IMR-90 (cell line): ENCODE measurements around the gene ADAMTS17. TPM values are rescaled to one million over a fixed set of nuclear protein-coding genes. Genes with fewer than 3 reads are reported as not detected.

ENCODE experiments used
- ATAC-seq: fragments of 200-7000 bp; cut with Tn5 transposase; 2 replicates; pipeline ENCODE4 v1.9.1; 2020; ENCODE audit warnings: low read depth, mild to moderate bottlenecking, moderate library complexity
- BruUV-seq: library from RNA; stranded (reverse); fragments of 400-500 nt; replicated peaks from 2 replicates; lab custom pipeline; 2021; lab: Mats Ljungman, UMichigan
- CTCF ChIA-PET: fragments of 300-600 bp; formaldehyde crosslinking; extraction: SDS; loops from one replicate; lab custom pipeline; 2021; ENCODE audit warnings: antibody characterized with exemption; lab: Yijun Ruan, JAX
- POLR2A ChIA-PET: fragments of 300-600 bp; sonication (Branson Sonifier 250); formaldehyde crosslinking; loops from one replicate; lab custom pipeline; 2022; ENCODE audit warnings: antibody characterized with exemption; ENCODE audit not compliant: unreplicated experiment; lab: Charles Lee
- DNase-seq: peaks from one replicate; pipeline ENCODE4 v3.0.0; 2013
- H2AFZ ChIP-seq: replicated peaks from 2 replicates; pipeline ENCODE3; 2013; ENCODE audit warnings: low read length, mild to moderate bottlenecking; ENCODE audit not compliant: poor library complexity
- H2AK5ac ChIP-seq: 2 replicates; pipeline ENCODE4 v1.6.1; 2013; ENCODE audit warnings: low read depth, low read length, inconsistent platforms
- H2AK9ac ChIP-seq: replicated peaks from 2 replicates; pipeline ENCODE3; 2013; ENCODE audit warnings: mild to moderate bottlenecking, low read depth, low read length, moderate library complexity; ENCODE audit not compliant: poor library complexity
- H2BK120ac ChIP-seq: 2 replicates; pipeline ENCODE4 v1.6.1; 2013; ENCODE audit warnings: low read depth, low read length, inconsistent platforms
- H2BK15ac ChIP-seq: 3 replicates; pipeline ENCODE4 v1.6.1; 2013; ENCODE audit warnings: low read depth, low read length, inconsistent platforms
- H2BK20ac ChIP-seq: 2 replicates; pipeline ENCODE4 v1.6.1; 2013; ENCODE audit warnings: low read depth, mild to moderate bottlenecking, inconsistent platforms, low read length, moderate library complexity
- H2BK5ac ChIP-seq: 2 replicates; pipeline ENCODE4 v1.6.1; 2013; ENCODE audit warnings: mild to moderate bottlenecking, low read depth, low read length, inconsistent platforms; ENCODE audit not compliant: poor library complexity, severe bottlenecking
- H3K14ac ChIP-seq: replicated peaks from 2 replicates; pipeline ENCODE4 v1.6.1; 2013; ENCODE audit warnings: low read depth, low read length, inconsistent platforms
- H3K18ac ChIP-seq: 2 replicates; pipeline ENCODE4 v1.6.1; 2013; ENCODE audit warnings: low read depth, low read length, control low read depth
- H3K23ac ChIP-seq: 2 replicates; pipeline ENCODE4 v1.6.1; 2013; ENCODE audit warnings: low read depth, low read length, inconsistent platforms
- H3K27ac ChIP-seq: 2 replicates; pipeline ENCODE4 v1.5.1; 2013; ENCODE audit warnings: mild to moderate bottlenecking, control low read depth, low read length; ENCODE audit not compliant: insufficient read depth
- H3K27me3 ChIP-seq: 2 replicates; pipeline ENCODE4 v1.6.1; 2013; ENCODE audit warnings: low read length; ENCODE audit not compliant: control insufficient read depth, insufficient read depth
- H3K36me3 ChIP-seq: 2 replicates; pipeline ENCODE4 v1.6.1; 2013; ENCODE audit warnings: low read length, mixed read lengths; ENCODE audit not compliant: control insufficient read depth, insufficient read depth
- H3K4ac ChIP-seq: 2 replicates; pipeline ENCODE4 v1.6.1; 2013; ENCODE audit warnings: low read depth, low read length, inconsistent platforms
- H3K4me1 ChIP-seq: 2 replicates; pipeline ENCODE4 v1.6.1; 2013; ENCODE audit warnings: low read length, mixed read lengths; ENCODE audit not compliant: control insufficient read depth, insufficient read depth
- H3K4me2 ChIP-seq: 2 replicates; pipeline ENCODE4 v1.6.1; 2013; ENCODE audit warnings: low read depth, mild to moderate bottlenecking, control low read depth, low read length, moderate library complexity
- H3K4me3 ChIP-seq: 2 replicates; pipeline ENCODE4 v1.5.1; 2013; ENCODE audit warnings: low read depth, mild to moderate bottlenecking, control low read depth, low read length, moderate library complexity; ENCODE audit not compliant: insufficient read depth
- H3K56ac ChIP-seq: 2 replicates; pipeline ENCODE4 v1.6.1; 2013; ENCODE audit warnings: low read length, inconsistent platforms; ENCODE audit not compliant: insufficient read depth; ENCODE audit errors: extremely low read depth
- H3K79me1 ChIP-seq, 2 experiments: 2 replicates each; pipeline ENCODE4 v1.6.1; 2013; ENCODE audit warnings: low read length in 2 of 2, inconsistent platforms in 1 of 2, low read depth in 1 of 2
- H3K9ac ChIP-seq: 2 replicates; pipeline ENCODE4 v1.6.1; 2013; ENCODE audit warnings: low read depth, low read length, control low read depth
- H3K9me1 ChIP-seq: 2 replicates; pipeline ENCODE4 v1.6.1; 2013; ENCODE audit warnings: low read length, inconsistent platforms; ENCODE audit not compliant: insufficient read depth
- H3K9me3 ChIP-seq: 2 replicates; pipeline ENCODE4 v1.6.1; 2013; ENCODE audit warnings: low read length; ENCODE audit not compliant: control insufficient read depth, insufficient read depth
- H4K20me1 ChIP-seq: 2 replicates; pipeline ENCODE4 v1.6.1; 2013; ENCODE audit warnings: low read length, inconsistent platforms; ENCODE audit not compliant: insufficient read depth
- H4K5ac ChIP-seq: 2 replicates; pipeline ENCODE4 v1.6.1; 2013; ENCODE audit warnings: mild to moderate bottlenecking, low read depth, low read length, control low read depth
- H4K8ac ChIP-seq, 2 experiments: 2 replicates each; pipeline ENCODE4 v1.6.1; 2013; ENCODE audit warnings: low read depth in 2 of 2, low read length in 2 of 2, control low read depth in 1 of 2, inconsistent platforms in 1 of 2
- H4K91ac ChIP-seq: 2 replicates; pipeline ENCODE4 v1.6.1; 2013; ENCODE audit warnings: low read depth, low read length, inconsistent platforms; ENCODE audit not compliant: insufficient read depth
- ELK1 ChIP-seq: fragments of 150-350 bp; IDR thresholded peaks from 2 replicates; pipeline ENCODE4 v1.6.1; 2016; ENCODE audit warnings: low read depth, mild to moderate bottlenecking, low read length, moderate library complexity, borderline replicate concordance
- FOS ChIP-seq: fragments of 150-350 bp; IDR thresholded peaks from 2 replicates; pipeline ENCODE4 v1.6.1; 2016; ENCODE audit warnings: low read depth, low read length
- MAFK ChIP-seq: IDR thresholded peaks from 2 replicates; pipeline ENCODE4 v1.6.1; 2012; ENCODE audit warnings: low read depth, low read length, improper control_type of control experiment
- MAZ ChIP-seq: IDR thresholded peaks from 2 replicates; pipeline ENCODE4 v1.6.1; 2012; ENCODE audit warnings: low read depth, mild to moderate bottlenecking, low read length, improper control_type of control experiment, moderate library complexity, borderline replicate concordance
- MXI1 ChIP-seq: IDR thresholded peaks from 2 replicates; pipeline ENCODE4 v1.6.1; 2012; ENCODE audit warnings: low read depth, mild to moderate bottlenecking, low read length, moderate library complexity, borderline replicate concordance
- NFE2L2 ChIP-seq: fragments of 150-350 bp; IDR thresholded peaks from 2 replicates; pipeline ENCODE4 v1.6.1; 2016; ENCODE audit warnings: low read depth, mild to moderate bottlenecking, low read length
- SMC3 ChIP-seq: fragments of 150-350 bp; IDR thresholded peaks from 2 replicates; pipeline ENCODE4 v1.6.1; 2016; ENCODE audit warnings: low read depth, mild to moderate bottlenecking, antibody characterized with exemption, low read length, moderate library complexity
- USF2 ChIP-seq: fragments of 150-350 bp; IDR thresholded peaks from 2 replicates; pipeline ENCODE4 v1.6.1; 2017; ENCODE audit warnings: mild to moderate bottlenecking, antibody characterized with exemption, low read length, low read depth
- WGBS, 2 experiments: methylation state at CpG; one replicate each; pipeline versions ENCODE4 v1.1.5 to v1.1.7; 2013; ENCODE audit warnings: missing lambda C conversion rate in 2 of 2; ENCODE audit not compliant: insufficient read length in 1 of 2; ENCODE audit errors: extremely low coverage in 2 of 2; 5-methylcytosine and 5-hydroxymethylcytosine counted together
- dilution Hi-C: fragments of 300-500 bp; cut with HindIII; formaldehyde crosslinking; loops from one replicate; pipeline ENCODE4 v1.14.3; 2018; ENCODE audit warnings: low sequenced_read_pairs; ENCODE audit not compliant: unreplicated experiment
- in situ Hi-C: fragments of 300-500 bp; cut with MboI; formaldehyde crosslinking; loops from 3 replicates; pipeline ENCODE4 v1.14.3; 2019; ENCODE audit warnings: low sequenced_read_pairs, inconsistent platforms, mixed read lengths
- intact Hi-C: fragments of 100-400 bp; cut with micrococcal nuclease; formaldehyde crosslinking; loops from 2 replicates; pipeline ENCODE4 v1.10.0; 2022
- polyA plus RNA-seq, 3 experiments: library from polyadenylated mRNA; depleted of rRNA; stranded (reverse); fragments of >200 nt; gene quantifications; 2 replicates each; pipeline ENCODE4 v1.2.3, GENCODE V29; 2012; ENCODE audit warnings: low replicate concordance in 1 of 3
- total RNA-seq: library from RNA; depleted of rRNA; stranded (reverse); fragments of >200 nt; gene quantifications from 2 replicates; pipeline ENCODE4 v1.2.3, GENCODE V29; 2012

Gene ADAMTS17
- total and polyA plus RNA-seq, 2 of the 4 experiments (the other 2 are of a cell fraction): 0.03 TPM; not detected in 1

- Histone ChIP-seq H3K27me3 (no peaks in the 10 kb centered on the region), H3K4ac (no peak overlapping the region), H3K36me3 (no peaks in the 10 kb centered on the region), H3K4me1 (no peaks in the 10 kb centered on the region), H3K18ac (no peak overlapping the region), H4K20me1 (no peaks in the 10 kb centered on the region), H3K9me3 (peaks cover 21% of the 10 kb centered on the region), H3K79me1 (no peaks in the 10 kb centered on the region), H3K4me2 (no peak overlapping the region), H4K5ac (no peak overlapping the region), H3K14ac (no peak overlapping the region), H2BK5ac (no peak overlapping the region), H3K9ac (no peak overlapping the region), H2BK120ac (no peak overlapping the region), H3K56ac (no peak overlapping the region), H2AK9ac (no peak overlapping the region), H3K4me3 (no peak overlapping the region), H3K23ac (no peak overlapping the region), H3K9me1 (no peaks in the 10 kb centered on the region), H2AK5ac (no peak overlapping the region), H2BK20ac (no peak overlapping the region), H2AFZ (no peak overlapping the region), H3K27ac (no peak overlapping the region), H4K91ac (no peak overlapping the region), H2BK15ac (no peak overlapping the region), H4K8ac (no peak overlapping the region)
- TF ChIP-seq USF2 (no peak), SMC3 (no peak), ELK1 (no peak), NFE2L2 (no peak), MAFK (no peak), MXI1 (no peak), MAZ (no peak), FOS (no peak)
- CTCF ChIA-PET: no interaction called here
- BruUV-seq: no TSS peak
- POLR2A ChIA-PET: no interaction called here
- 54% methylated on average over 3 of the region's 6 CpGs; no CpG with 5 or more reads in 1 of the 2 experiments for WGBS, 2 experiments
- dilution Hi-C loops (no loop called here), intact Hi-C loops (no loop called here), in situ Hi-C loops (no loop called here)
- ATAC-seq (no peak), DNase-seq (no peak)
Measured at GRCh38 chr15:100275641-100276040, 66.1 kb downstream of the ADAMTS17 start.
